Amygdala (tissue), 56 donors: ENCODE data around the gene PABPC1L.

Source experiments
- DNase-seq, 56 donors: peaks; one replicate each; lab custom pipeline; 2025; lab: John Stamatoyannopoulos, UW

The PABPC1L gene

GRCh38 chr20:44938637-44939036 lies 28.8 kb downstream of the PABPC1L start:
- DNase-seq: peak in 13 of 56 donors; percentile 2 to 21 (median 9)

- DNase-seq: no peak
Measured at GRCh38 chr20:44941120-44941691, 31.3 kb downstream of the PABPC1L start.

DNA sequence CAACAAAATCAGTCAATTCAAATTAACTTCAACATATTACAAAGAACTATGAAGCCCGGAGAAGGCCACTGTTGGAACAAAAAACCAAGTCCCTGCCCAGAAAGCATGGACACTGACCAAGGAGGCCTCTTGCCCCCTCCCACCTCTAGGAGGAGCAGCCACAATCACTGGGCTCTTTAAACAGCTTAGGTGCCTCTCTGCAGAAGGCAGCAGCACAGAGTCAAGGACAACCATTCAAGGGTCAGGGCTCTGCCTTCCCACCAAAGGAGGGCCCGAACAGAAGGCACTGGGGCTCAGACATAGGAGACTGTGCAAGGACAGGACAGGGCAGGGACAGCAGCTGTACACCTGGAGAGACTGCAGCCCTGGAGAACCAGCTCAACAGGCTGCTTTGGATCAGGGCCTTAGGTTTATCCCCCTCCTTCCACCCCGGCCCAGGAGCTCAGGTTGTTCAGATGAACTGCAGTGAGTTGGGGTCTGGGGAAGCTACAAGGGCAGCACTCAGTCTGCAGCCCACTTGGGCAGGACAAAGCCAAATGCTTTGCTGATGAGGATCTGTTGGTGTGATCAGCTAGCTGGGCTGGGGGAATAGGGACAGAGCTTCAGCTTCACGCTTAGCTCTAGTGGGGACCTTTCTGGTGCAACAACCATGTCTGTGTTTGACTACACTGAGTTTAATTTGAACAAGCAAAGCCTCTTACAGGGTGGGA lies 32.6 kb downstream of the PABPC1L start:
- no peak for DNase-seq

DNA sequence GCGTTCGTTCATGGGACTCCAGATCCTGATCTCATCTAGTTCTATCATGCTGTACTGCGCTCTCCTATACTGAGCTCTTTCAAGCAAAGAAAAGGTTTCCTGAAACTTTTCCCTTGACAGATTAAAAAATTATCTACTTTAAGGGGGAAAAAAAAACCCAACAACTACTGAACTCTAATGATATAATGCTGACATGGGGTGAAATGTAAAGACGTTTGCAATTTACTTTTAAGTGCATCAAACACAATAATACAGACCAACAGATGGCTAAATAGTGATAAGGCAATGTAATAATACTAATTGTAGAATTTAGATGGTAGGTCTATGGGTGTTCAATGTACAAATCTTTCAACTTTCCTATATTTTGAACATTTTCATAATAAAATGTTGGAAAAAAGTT lies 34.0 kb downstream of the PABPC1L start:
- DNase-seq: no peak

DNA sequence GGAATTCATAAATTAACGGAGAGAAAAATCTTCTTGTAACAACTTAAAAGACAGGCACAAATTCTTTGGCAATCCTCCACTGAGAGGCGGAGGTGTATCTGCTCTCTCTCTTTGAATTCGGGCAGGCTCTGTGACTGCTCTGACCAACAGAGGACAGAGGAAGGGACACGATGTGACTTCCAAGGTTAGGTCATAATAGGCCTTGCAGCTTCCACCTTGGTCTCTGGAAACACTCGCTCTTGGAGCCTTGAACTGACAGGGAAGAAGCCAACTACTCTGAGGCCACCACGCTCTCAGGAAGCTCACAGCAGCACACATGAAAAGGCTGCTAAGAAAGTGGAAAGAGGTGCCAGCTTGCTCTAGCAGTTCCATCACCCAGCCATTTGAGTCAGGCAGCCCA lies 35.4 kb downstream of the PABPC1L start:
- no peak for DNase-seq

- DNase-seq: no peak
Measured at GRCh38 chr20:44946271-44946852, 36.5 kb downstream of the PABPC1L start.

DNA sequence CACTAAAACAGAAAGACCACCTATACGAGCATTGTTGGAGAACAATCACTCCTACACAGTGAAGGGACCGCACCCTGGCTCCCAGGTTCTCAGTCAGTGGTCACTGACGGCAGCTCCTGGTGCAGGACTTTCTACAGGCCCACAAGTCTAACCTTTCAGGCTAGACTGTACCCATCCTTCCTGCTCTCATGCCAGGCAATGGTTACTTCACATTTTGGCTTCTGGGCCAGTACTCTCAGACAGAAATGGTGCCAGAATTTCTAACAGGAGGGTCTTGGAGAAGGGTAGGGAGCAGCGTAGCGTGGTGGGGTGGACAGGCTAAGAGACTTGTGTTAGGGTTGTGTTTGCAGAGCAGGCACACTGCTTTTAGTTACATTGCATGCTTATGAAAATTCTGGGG lies 38.2 kb downstream of the PABPC1L start:
- no peak for DNase-seq

- no peak for DNase-seq
Measured at GRCh38 chr20:44948513-44948912, 38.7 kb downstream of the PABPC1L start.

GRCh38 chr20:44950368-44950767 lies 40.5 kb downstream of the PABPC1L start:
- no peak for DNase-seq

DNA sequence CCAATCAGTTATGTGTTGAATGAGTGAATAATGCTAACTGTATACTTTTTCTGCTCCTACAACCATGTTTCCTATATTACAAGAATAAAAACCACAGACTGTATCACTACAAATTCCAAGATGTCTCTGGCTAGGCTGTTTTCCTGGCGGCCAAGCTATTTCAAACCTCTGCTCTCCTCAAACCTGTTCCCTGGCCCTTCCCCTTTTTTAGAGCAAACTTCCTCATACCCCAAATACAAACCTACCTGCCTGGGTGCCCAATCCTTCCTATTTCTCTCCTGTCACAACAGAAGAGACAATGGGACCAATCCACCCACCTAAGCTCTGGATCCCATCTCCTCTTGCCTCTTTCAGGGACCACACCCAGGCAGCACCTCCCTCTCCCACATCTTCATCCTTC lies 42.9 kb downstream of the PABPC1L start:
- DNase-seq: no peak

- DNase-seq: no peak
Measured at GRCh38 chr20:44954211-44954610, 44.4 kb downstream of the PABPC1L start.

- no peak for DNase-seq
Measured at GRCh38 chr20:44955270-44955669, 45.4 kb downstream of the PABPC1L start.

- DNase-seq: no peak
Measured at GRCh38 chr20:44956410-44956809, 46.5 kb downstream of the PABPC1L start.

- no peak for DNase-seq
Measured at GRCh38 chr20:44958276-44958675, 48.4 kb downstream of the PABPC1L start.

GRCh38 chr20:44959082-44959637 lies 49.3 kb downstream of the PABPC1L start:
- DNase-seq: peak in 1 of 56 donors; percentile 5

GRCh38 chr20:44959638-44960102 lies 49.8 kb downstream of the PABPC1L start:
- peak in 8 of 56 donors; percentile 5 to 45 (median 22) for DNase-seq

DNA sequence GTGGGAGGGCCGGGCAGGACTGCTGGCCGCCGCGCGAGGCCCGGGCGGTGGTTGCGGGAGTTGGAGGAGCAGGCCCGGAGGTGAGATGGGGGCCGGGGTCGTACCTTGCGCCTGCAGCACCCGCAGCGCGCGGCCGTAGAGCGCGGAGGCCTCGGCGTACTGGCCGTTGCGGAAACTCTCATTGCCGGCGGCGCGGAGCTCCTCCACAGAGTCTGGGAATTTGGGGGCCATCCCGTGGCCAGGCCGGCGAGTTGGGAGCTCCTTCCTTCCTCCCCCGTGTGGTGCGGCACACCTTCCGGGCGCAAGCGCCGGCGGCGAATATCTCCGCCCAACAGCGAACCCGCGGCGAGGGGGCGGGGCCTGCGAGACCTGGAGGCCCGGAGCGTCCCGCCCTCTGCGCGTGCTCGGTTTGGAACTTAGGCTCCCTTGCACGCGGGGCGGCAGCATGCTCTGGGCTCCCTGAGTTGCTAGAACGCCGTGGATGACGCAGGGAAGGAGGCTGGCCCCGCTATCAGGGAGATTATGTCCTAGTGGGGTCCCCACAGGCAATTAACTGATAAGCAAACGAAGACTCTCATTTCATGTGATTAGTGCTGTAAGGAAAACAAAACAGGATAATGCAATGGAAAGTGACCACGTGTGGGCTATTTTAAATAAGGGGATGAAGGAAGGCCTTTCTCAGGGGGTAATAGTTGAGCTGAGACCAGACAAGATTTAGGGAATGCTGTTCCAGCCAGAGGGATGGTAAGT lies 50.4 kb downstream of the PABPC1L start, which contains the start of gene TOMM34:
TOMM34 (minus strand) TSS at position 295 of the 750 bp plus-strand sequence; CDS start at position 231, 64 bp downstream.
- DNase-seq: peak; percentile 35 to 95 (median 82)

GRCh38 chr20:44961011-44961869 lies 51.4 kb downstream of the PABPC1L start:
- no peak for DNase-seq

- no peak for DNase-seq
Measured at GRCh38 chr20:44961870-44962267, 52.0 kb downstream of the PABPC1L start.

DNA sequence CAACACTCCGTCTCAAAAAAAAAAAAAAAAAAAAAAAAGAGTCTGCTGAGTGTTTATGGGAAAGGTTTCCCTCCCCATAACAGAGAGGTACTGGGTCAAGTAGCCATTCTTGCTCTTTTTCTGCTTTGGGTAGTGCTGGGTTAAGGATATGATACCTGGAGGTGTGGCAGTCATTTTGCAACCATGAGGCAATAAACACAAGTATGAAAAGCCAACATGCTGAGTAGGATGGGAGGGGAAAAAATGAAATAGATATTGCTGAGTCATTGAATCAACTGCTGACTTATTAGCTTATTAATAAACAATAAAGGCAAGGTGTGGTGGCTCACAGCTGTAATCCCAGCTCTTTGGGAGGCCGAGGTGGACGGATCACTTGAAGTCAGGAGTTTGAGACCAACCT lies 52.6 kb downstream of the PABPC1L start:
- DNase-seq: no peak
